G401 (cell line): ENCODE measurements around the gene GJD4. TPM values are rescaled to one million over a fixed set of nuclear protein-coding genes. Genes with fewer than 3 reads are reported as not detected.

Experiments used
- DNase-seq: peaks from one replicate; pipeline ENCODE4 v3.0.0-alpha.2; 2015; ENCODE audit warnings: low spot score
- in situ Hi-C: cut with HindIII; loops from 2 replicates; pipeline ENCODE4 v1.10.0; 2016; ENCODE audit warnings: low sequenced_read_pairs, mixed read lengths
- total RNA-seq: library from RNA; depleted of rRNA; stranded (reverse); fragments of >200 nt; shearing (Covaris generic); gene quantifications from 2 replicates; pipeline ENCODE4 v1.2.3, GENCODE V29; 2014; rRNA removed

Gene GJD4
- total RNA-seq, 1 experiment from 2014 or later = not detected

- in situ Hi-C loops = no loop called here
- DNase-seq = peak; percentile 45
Observed at GRCh38 chr10:35642035-35642792, 37.1 kb downstream of the GJD4 start, which contains the start of gene FZD8. Gene FZD8 (minus strand): TSS chr10:35642296. CDS start chr10:35641429, 867 bp downstream.

DNA sequence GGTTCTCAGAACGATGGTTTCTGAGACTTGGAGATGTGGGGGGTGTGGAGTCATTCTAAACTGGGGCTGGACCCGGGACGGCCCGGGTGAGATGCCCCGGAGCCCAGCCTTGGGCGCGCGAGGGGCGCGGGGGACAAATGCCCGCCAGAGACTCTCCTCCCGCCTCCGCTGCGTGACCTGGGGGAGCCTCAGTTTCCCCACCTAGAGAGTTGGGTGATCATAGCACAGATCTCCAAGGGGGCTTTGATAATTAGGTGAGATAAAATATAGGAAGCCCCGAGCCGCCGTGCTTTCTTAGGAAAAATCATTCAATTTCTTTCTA lies 37.6 kb downstream of the GJD4 start:
- in situ Hi-C loops = no loop called here
- DNase-seq = no peak

DNA sequence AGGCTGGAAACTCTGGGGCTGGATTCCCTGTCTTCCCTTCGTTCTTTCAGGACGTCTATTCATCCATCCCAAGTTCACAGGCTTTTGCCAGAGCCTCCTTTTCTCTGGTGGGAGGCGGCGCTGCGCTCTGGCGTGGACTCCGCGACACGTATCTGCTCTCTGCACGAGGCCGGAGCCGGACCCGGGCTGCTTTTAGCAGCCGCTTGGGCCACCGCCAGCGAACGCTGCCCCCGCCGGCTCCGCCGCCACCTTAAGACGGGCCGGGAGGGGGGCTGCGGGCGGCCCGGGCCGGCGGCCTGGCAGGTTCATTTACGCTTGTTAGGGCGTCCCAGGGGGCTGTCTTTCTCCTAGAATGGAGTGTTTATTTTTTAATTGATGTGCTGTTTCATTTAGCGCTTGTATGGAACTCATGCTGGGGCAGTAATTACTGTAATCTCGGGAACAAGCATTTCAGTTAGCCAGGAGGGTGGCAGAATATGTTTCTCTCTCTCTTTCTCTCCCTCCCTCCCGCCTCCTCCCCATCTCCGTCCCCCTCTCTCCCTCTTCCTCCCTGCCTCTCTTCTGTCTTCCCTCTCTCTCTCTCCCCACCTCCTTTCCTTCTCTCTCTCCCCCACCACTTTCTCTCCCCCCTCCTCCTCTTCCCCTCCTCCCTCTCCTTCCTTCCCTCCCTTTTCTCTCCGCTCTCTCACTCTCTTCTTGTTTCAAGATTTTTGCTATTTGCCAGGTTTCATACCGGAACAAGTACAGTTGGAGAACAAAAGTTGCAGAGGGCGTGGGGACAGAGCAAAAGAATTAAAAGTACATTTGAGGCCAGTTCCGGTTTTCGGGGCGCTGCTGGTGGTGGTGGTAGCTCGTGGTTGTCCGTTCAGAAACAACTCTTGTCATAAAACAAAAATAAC lies 38.3 kb downstream of the GJD4 start:
- in situ Hi-C loops = no loop called here
- peak; percentile 7 for DNase-seq

- no peak for DNase-seq
- in situ Hi-C loops = no loop called here
Observed at GRCh38 chr10:35644050-35644950, 39.2 kb downstream of the GJD4 start.

DNA sequence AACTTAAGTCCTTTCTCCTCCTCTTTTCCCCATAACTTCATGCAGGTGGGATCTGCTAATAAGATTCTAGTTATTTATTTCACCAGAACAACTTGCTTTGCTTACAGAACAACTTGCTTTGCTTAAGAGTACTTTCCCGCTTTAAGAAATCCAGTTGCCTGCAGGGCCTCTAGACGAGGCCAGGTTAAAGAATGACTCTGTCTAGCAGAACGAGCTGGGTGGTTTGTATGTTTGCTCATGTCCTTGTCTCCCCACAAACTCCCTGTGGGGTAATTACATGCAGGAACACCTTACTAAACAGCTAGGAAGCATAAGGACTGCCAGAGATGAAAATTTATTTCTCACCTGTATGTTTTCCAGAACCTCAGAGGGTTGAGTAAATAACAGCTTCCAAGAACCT lies 45.8 kb downstream of the GJD4 start:
- in situ Hi-C loops = no loop called here
- no peak for DNase-seq

DNA sequence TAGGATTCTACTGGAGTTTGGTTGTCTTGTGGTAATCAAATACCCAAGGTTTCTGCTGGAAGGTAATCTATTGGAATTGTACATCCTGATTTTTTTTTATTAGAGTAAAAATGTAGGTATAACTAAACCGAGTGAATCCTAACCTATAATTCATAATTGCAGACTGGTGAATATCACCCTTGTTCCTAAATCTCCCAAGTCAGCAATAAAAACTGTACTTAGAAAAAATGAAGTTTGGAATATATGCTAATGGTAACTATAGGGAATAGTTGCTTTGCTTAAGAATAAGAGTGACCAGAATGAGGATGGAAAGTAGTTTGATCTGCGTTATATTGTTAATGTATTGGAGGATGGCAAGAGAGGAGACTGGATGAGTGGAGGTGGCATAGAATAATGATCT lies 47.7 kb downstream of the GJD4 start:
- in situ Hi-C loops = no loop called here
- no peak for DNase-seq

GRCh38 chr10:35657621-35658020 lies 52.5 kb downstream of the GJD4 start:
- in situ Hi-C loops = no loop called here
- no peak for DNase-seq

Other genes starting within 250 kb of the GJD4 start
- 0.14 and 0.18 TPM in 2 replicates for gene FZD8, start 37.0 kb downstream of the GJD4 start, total RNA-seq